DOHH2 (cell line): Measurements from ENCODE around the gene KMT2A.
A peak's percentile ranks its signal among the peaks of the same experiment; 100 is the strongest.

ENCODE experiments used
- H3F3A ChIP-seq: fragments of 200-600 bp; sonication (generic), shearing (Covaris generic); 2 replicates; pipeline ENCODE4 v1.6.0; 2016; ENCODE audit warnings: antibody characterized with exemption, mild to moderate bottlenecking; ENCODE audit not compliant: control insufficient read depth, insufficient read depth
- H3K27ac ChIP-seq: fragments of 200-600 bp; sonication (generic); 2 replicates; pipeline ENCODE4 v1.5.1; 2014; ENCODE audit warnings: low read depth, mild to moderate bottlenecking, low read length, moderate library complexity
- H3K27me3 ChIP-seq: fragments of 200-600 bp; sonication (generic); 2 replicates; pipeline ENCODE4 v1.6.1; 2014; ENCODE audit warnings: mild to moderate bottlenecking, low read length, mixed read lengths; ENCODE audit not compliant: control insufficient read depth
- H3K36me3 ChIP-seq: fragments of 200-600 bp; sonication (generic); 2 replicates; pipeline ENCODE4 v1.6.1; 2014; ENCODE audit warnings: mild to moderate bottlenecking, low read length, moderate library complexity, mixed read lengths; ENCODE audit not compliant: control insufficient read depth
- H3K4me1 ChIP-seq: fragments of 200-600 bp; sonication (generic); 2 replicates; pipeline ENCODE4 v1.6.1; 2014; ENCODE audit warnings: mild to moderate bottlenecking, low read length, mixed read lengths; ENCODE audit not compliant: control insufficient read depth
- H3K4me2 ChIP-seq: fragments of 200-600 bp; sonication (generic); 2 replicates; pipeline ENCODE4 v1.6.0; 2014; ENCODE audit warnings: mild to moderate bottlenecking, low read length, moderate library complexity
- H3K4me3 ChIP-seq: fragments of 200-600 bp; sonication (generic); 2 replicates; pipeline ENCODE4 v1.5.1; 2014; ENCODE audit warnings: mild to moderate bottlenecking, low read length, mixed read lengths
- H3K79me2 ChIP-seq: fragments of 200-600 bp; sonication (generic); 2 replicates; pipeline ENCODE4 v1.6.1; 2014; ENCODE audit warnings: mild to moderate bottlenecking, low read length, mixed read lengths; ENCODE audit not compliant: control insufficient read depth
- H3K9me2 ChIP-seq: fragments of 200-600 bp; sonication (generic); replicated peaks from 2 replicates; pipeline ENCODE4 v1.6.1; 2014; ENCODE audit warnings: mild to moderate bottlenecking, low read length, mixed read lengths; ENCODE audit not compliant: control insufficient read depth
- H3K9me3 ChIP-seq: fragments of 200-600 bp; sonication (generic); 2 replicates; pipeline ENCODE4 v1.6.1; 2014; ENCODE audit warnings: antibody characterized with exemption, low read length, mixed read lengths; ENCODE audit not compliant: control insufficient read depth, insufficient read depth
- H4K20me1 ChIP-seq: fragments of 200-600 bp; sonication (generic); 2 replicates; pipeline ENCODE4 v1.6.0; 2014; ENCODE audit warnings: low read depth, mild to moderate bottlenecking, antibody characterized with exemption, low read length, moderate library complexity; ENCODE audit not compliant: control insufficient read depth, insufficient read depth
- EZH2phosphoT487 ChIP-seq: fragments of 200-600 bp; sonication (generic); IDR thresholded peaks from 2 replicates; pipeline ENCODE4 v1.6.1; 2017; ENCODE audit warnings: borderline replicate concordance, mild to moderate bottlenecking, antibody characterized with exemption, low read length, moderate library complexity, mixed read lengths
- TF ChIP-seq, protein P1 (sequence below): fragments of 200-600 bp; sonication (generic); IDR thresholded peaks from one replicate; pipeline ENCODE4 v1.5.1; 2014; ENCODE audit warnings: antibody characterized with exemption, mild to moderate bottlenecking, low read depth, low read length; ENCODE audit not compliant: poor library complexity, severe bottlenecking

Gene KMT2A

DNA sequence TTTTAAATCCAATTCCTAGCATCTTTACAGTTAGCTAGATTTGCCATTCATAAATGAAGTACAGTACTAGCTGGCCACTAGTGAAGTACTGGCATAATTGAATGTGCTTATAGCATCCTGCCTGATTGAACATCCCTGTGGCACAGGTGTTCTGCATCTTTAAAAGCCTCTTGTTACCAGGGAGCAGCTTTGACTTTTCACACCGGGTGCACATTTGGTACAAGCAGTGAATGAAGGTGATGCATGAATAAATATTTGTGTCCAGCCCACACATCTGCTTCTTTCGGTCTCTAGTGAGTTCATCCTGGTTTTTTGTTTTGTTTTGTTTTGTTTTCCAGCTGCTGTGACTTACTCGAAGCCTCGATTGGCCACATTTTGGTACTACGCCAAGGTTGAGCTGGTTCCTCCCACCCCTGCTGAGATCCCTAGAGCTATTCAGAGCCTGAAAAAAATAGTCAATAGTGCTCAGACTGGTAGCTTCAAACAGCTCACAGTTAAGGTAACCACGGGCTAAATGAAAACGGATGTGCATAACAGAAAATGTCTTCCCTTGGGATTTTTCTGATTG is 29.6 kb upstream of the KMT2A start:
- peak overlapping the region; percentile 22 for H3K4me2 ChIP-seq
- no peaks in the 10 kb centered on the region for H3K9me3 ChIP-seq
- H4K20me1 ChIP-seq: peaks cover 35% of the 10 kb centered on the region
- TF ChIP-seq, protein P1, sequence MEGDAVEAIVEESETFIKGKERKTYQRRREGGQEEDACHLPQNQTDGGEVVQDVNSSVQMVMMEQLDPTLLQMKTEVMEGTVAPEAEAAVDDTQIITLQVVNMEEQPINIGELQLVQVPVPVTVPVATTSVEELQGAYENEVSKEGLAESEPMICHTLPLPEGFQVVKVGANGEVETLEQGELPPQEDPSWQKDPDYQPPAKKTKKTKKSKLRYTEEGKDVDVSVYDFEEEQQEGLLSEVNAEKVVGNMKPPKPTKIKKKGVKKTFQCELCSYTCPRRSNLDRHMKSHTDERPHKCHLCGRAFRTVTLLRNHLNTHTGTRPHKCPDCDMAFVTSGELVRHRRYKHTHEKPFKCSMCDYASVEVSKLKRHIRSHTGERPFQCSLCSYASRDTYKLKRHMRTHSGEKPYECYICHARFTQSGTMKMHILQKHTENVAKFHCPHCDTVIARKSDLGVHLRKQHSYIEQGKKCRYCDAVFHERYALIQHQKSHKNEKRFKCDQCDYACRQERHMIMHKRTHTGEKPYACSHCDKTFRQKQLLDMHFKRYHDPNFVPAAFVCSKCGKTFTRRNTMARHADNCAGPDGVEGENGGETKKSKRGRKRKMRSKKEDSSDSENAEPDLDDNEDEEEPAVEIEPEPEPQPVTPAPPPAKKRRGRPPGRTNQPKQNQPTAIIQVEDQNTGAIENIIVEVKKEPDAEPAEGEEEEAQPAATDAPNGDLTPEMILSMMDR: no peak
- TF ChIP-seq EZH2phosphoT487: no peak
- H3K27ac ChIP-seq: no peak overlapping the region
- no peaks in the 10 kb centered on the region for H3K27me3 ChIP-seq
- no peaks in the 10 kb centered on the region for H3K9me2 ChIP-seq
- no peak overlapping the region for H3K4me3 ChIP-seq
- peaks cover 79% of the 10 kb centered on the region for H3K4me1 ChIP-seq
- H3K79me2 ChIP-seq: peaks cover 82% of the 10 kb centered on the region
- peaks cover 88% of the 10 kb centered on the region for H3K36me3 ChIP-seq
- peaks cover 23% of the 10 kb centered on the region for H3F3A ChIP-seq

DNA sequence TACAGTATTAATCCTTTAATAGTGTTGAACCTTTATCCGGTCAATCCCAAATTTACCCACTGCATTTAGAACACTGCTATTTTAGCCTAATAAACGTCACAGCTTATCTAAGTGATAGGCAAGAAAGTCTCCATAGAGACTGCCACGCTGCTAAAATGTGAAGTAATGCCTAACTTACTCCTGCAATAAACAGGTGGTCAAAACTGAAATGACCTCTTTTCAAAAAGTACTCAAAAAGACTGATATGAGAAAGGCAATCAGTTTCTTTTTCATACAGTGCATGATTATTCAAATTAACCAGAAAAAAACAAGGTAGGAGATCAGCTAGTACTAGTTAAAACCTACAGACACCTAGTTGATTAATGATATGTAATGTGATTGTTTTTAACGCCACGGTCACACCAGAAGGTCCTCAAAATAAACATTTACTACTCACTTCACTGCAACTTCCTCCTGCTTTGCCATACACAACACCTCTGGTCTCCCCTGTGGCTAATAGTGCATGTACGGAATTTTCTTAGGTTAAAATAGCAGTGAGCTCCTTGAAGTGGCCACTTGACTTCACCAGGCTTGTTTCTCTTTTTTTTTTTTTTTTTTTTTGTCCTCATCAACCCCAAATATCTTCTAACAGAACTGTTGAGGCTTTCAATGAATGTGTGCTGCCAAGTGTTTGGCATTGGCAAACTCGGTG is 26.1 kb upstream of the KMT2A start:
- Histone ChIP-seq H3K27ac (peak overlapping the region; percentile 30), H3F3A (peaks cover 21% of the 10 kb centered on the region), H4K20me1 (0 out of 2 replicates have a peak, but pooled peaks cover 10% of the 10 kb centered on the region), H3K36me3 (peaks cover 70% of the 10 kb centered on the region), H3K4me2 (peak overlapping the region; percentile 12), H3K9me2 (no peaks in the 10 kb centered on the region), H3K79me2 (peaks cover 47% of the 10 kb centered on the region), H3K4me1 (peaks cover 79% of the 10 kb centered on the region), H3K27me3 (no peaks in the 10 kb centered on the region), H3K9me3 (no peaks in the 10 kb centered on the region), H3K4me3 (no peak overlapping the region)
- no peak for TF ChIP-seq EZH2phosphoT487
- TF ChIP-seq, protein P1: no peak

DNA sequence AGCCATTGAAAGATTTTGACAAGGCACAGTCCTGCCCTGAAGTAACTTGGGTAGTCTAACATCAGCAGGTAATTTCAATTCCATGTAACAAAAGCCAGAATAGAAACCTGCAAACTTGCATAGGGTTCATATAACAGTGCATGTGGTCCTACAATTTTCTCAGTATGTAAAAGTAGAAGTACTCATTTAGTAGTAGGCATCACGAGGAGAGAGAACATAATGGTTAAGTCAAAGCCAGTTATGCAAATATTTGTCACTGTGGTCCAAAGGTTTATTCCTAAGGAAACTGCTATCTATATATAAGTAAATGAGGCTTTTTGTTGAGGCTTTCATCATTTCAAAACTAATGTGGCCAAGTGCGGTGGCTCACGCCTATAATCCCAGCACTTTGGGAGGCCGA is 24.8 kb upstream of the KMT2A start:
- no peak for TF ChIP-seq EZH2phosphoT487
- TF ChIP-seq, protein P1: no peak
- peaks cover 33% of the 10 kb centered on the region for H3K79me2 ChIP-seq
- H3K9me2 ChIP-seq: no peaks in the 10 kb centered on the region
- H3K4me2 ChIP-seq: peak overlapping the region; percentile 15; the same call in 1 of the 2 replicates
- no peaks in the 10 kb centered on the region for H3K27me3 ChIP-seq
- H3K4me3 ChIP-seq: no peak overlapping the region
- H4K20me1 ChIP-seq: 0 out of 2 replicates have a peak, but pooled peaks cover 3% of the 10 kb centered on the region
- peaks cover 29% of the 10 kb centered on the region for H3F3A ChIP-seq
- H3K36me3 ChIP-seq: peaks cover 56% of the 10 kb centered on the region
- peak overlapping the region; percentile 20 for H3K27ac ChIP-seq
- peaks cover 79% of the 10 kb centered on the region for H3K4me1 ChIP-seq
- no peaks in the 10 kb centered on the region for H3K9me3 ChIP-seq
